ENCODE data around the gene TMEM121. TPM values are rescaled to one million over a fixed set of nuclear protein-coding genes. Genes with fewer than 3 reads are reported as not detected.

The TMEM121 gene
- total RNA-seq, 4 donors from 2014 or later = 3.9 to 6.7 (median 5.2) TPM

- Histone ChIP-seq H3K4me3 (no peak overlapping the region), H3K9me3 (no peaks in the 10 kb centered on the region), H3K27me3 (peaks cover 32% of the 10 kb centered on the region), H3K4me1 (peaks cover 0 to 29% (median 7%) of the 10 kb centered on the region in 3 donors), H3K27ac (no peak overlapping the region), H3K36me3 (peaks cover 0 to 22% of the 10 kb centered on the region in 2 donors)
- 43 to 60% methylated on average over 4 to 5 of the region's 10 CpGs for WGBS, 2 donors (ENCODE audit: low coverage in 1 of 2)
- no peak for ATAC-seq
- peak in 1 of 4 experiments; percentile 6 for TF ChIP-seq CTCF (IDR thresholded peaks at IDR 0.05)
- no peak for TF ChIP-seq EP300 (IDR thresholded peaks at IDR 0.05)
- TF ChIP-seq POLR2A (IDR thresholded peaks at IDR 0.05) = no peak
- no peak for TF ChIP-seq POLR2AphosphoS5 (IDR thresholded peaks at IDR 0.05)
Measured at GRCh38 chr14:105532735-105533141, 6.4 kb downstream of the TMEM121 start.

DNA sequence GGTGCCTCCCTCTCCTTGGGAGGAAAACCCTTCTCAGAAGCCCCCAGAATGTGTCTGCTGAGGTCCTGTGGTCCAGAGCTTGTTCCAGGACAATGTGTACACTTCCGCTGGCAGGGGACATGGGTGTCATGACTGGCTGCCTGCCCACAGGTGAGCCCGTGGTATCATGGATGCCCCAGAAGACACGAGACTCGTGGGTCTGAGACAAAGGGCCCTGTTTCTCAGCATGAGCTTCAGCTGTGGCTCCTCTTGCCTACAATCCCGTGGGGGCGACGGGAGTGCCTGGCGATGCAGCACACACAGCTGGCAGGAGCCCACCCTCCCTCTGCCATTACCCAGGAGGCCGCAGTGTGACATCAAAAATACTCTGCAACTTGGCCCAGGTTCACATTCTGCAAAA lies 7.0 kb downstream of the TMEM121 start:
- Histone ChIP-seq H3K27me3 (peaks cover 38% of the 10 kb centered on the region), H3K4me3 (no peak overlapping the region), H3K4me1 (peaks cover 0 to 29% (median 5%) of the 10 kb centered on the region in 3 donors), H3K36me3 (peaks cover 0 to 22% of the 10 kb centered on the region in 2 donors), H3K27ac (no peak overlapping the region), H3K9me3 (no peaks in the 10 kb centered on the region)
- TF ChIP-seq POLR2AphosphoS5 (IDR thresholded peaks at IDR 0.05) (no peak), CTCF (IDR thresholded peaks at IDR 0.05) (no peak)
- ATAC-seq = no peak
- 100% methylated on average over 3 of the region's 9 CpGs; no CpG with 5 or more reads in 1 of the 2 donors for WGBS, 2 donors (ENCODE audit: low coverage in 1 of 2)

DNA sequence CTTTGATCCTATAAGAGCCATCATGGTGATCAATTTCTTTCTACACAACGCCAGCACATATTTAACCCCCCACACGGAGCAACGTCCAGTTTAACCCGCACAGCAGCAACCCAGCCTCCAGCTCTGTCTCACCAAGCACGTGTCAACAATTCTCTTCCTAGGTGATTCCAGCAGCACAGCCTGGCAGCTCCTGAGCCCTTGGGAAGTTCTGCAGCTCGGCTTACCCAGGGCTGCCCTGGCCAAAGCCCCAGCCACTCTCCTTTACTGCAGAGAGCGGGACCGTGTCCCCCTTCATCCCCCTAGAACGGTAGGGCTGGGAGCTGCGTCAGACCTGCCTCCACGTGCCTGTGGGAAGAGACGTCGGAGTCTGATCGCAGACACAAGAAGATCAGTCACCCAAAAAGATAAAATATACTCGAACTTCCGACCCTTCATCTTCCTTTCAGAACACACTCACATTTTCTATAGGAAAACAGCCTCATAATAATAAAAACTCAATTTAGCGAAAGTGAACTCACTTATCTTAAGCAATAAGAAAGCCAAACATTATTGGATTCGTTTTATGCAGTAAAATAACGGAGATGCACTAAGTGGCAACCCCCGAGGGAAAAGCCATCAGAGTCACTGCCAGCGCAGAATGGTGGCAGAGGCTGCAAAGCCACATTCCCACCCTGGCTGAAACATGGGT lies 7.6 kb downstream of the TMEM121 start:
- Histone ChIP-seq H3K4me1 (peaks cover 0 to 23% (median 1%) of the 10 kb centered on the region in 3 donors), H3K27me3 (peaks cover 44% of the 10 kb centered on the region), H3K27ac (no peak overlapping the region), H3K9me3 (no peaks in the 10 kb centered on the region), H3K36me3 (peaks cover 0 to 22% of the 10 kb centered on the region in 2 donors), H3K4me3 (no peak overlapping the region)
- 53 to 75% methylated on average over 8 to 12 of the region's 21 CpGs for WGBS, 2 donors (ENCODE audit: low coverage in 1 of 2)
- TF ChIP-seq EP300 (IDR thresholded peaks at IDR 0.05) (no peak), POLR2AphosphoS5 (IDR thresholded peaks at IDR 0.05) (no peak), POLR2A (IDR thresholded peaks at IDR 0.05) (no peak), CTCF (IDR thresholded peaks at IDR 0.05) (no peak)
- no peak for ATAC-seq

- no peaks in the 10 kb centered on the region for H3K9me3 ChIP-seq
- WGBS, 2 donors (ENCODE audit: low coverage in 1 of 2) = 41 to 60% methylated on average over 4 to 5 of the region's 13 CpGs
- no peak overlapping the region for H3K27ac ChIP-seq
- ATAC-seq = no peak
- H3K27me3 ChIP-seq = peaks cover 45% of the 10 kb centered on the region
- H3K36me3 ChIP-seq = peaks cover 0 to 16% of the 10 kb centered on the region in 2 donors
- H3K4me3 ChIP-seq = no peak overlapping the region
- TF ChIP-seq EP300 (IDR thresholded peaks at IDR 0.05) = no peak
- TF ChIP-seq POLR2AphosphoS5 (IDR thresholded peaks at IDR 0.05) = no peak
- no peak for TF ChIP-seq POLR2A (IDR thresholded peaks at IDR 0.05)
- no peak for TF ChIP-seq CTCF (IDR thresholded peaks at IDR 0.05)
- peaks cover 0 to 17% (median 0%) of the 10 kb centered on the region in 3 donors for H3K4me1 ChIP-seq
Measured at GRCh38 chr14:105534586-105534985, 8.2 kb downstream of the TMEM121 start.

GRCh38 chr14:105536051-105536450 lies 9.7 kb downstream of the TMEM121 start:
- H3K27ac ChIP-seq = no peak overlapping the region
- no peak overlapping the region for H3K4me3 ChIP-seq
- WGBS, 2 donors (ENCODE audit: low coverage in 1 of 2) = 85 to 100% methylated on average over 1 to 3 of the region's 7 CpGs
- peaks cover 0 to 1% of the 10 kb centered on the region in 2 donors for H3K36me3 ChIP-seq
- H3K9me3 ChIP-seq = no peaks in the 10 kb centered on the region
- H3K4me1 ChIP-seq = peaks cover 0 to 6% (median 0%) of the 10 kb centered on the region in 3 donors
- H3K27me3 ChIP-seq = peaks cover 52% of the 10 kb centered on the region
- TF ChIP-seq CTCF (IDR thresholded peaks at IDR 0.05) = no peak
- no peak for TF ChIP-seq POLR2A (IDR thresholded peaks at IDR 0.05)
- no peak for TF ChIP-seq EP300 (IDR thresholded peaks at IDR 0.05)
- no peak for TF ChIP-seq POLR2AphosphoS5 (IDR thresholded peaks at IDR 0.05)
- ATAC-seq = no peak
